ENCODE data around the gene PJA1. TPM values are rescaled to one million over a fixed set of nuclear protein-coding genes. Genes with fewer than 3 reads are reported as not detected.

The PJA1 gene
- total and polyA plus RNA-seq, 2 donors (not counting 3 experiments of a cell fraction or from before 2014, with no cell fraction given), result 8.2 to 16.1 TPM

GRCh38 chrX:69203638-69204037 lies 38.4 kb upstream of the PJA1 start:
- Histone ChIP-seq H3K9me1 (replicated peaks; ENCODE audit: control insufficient read depth, extremely low read depth, insufficient read depth, low read length) (no peaks in the 10 kb centered on the region), H4K20me1 (replicated peaks; ENCODE audit: control insufficient read depth, extremely low read depth, insufficient read depth, low read length) (no peaks in the 10 kb centered on the region), H3K4me1 (ENCODE audit: control insufficient read depth, extremely low read depth, insufficient read depth, low read length) (no peaks in the 10 kb centered on the region), H3K79me2 (ENCODE audit: control insufficient read depth, insufficient read depth, low read length) (no peaks in the 10 kb centered on the region), H2AFZ (ENCODE audit: low read depth, low read length) (no peak overlapping the region), H3K27me3 (ENCODE audit: control insufficient read depth in 2 of 2, insufficient read depth in 2 of 2, low read length in 2 of 2) (no peaks in the 10 kb centered on the region), H3K27ac (ENCODE audit: insufficient read depth, low read depth, low read length) (no peak overlapping the region), H3K4me3 (replicated peaks in 1 of 3; ENCODE audit: insufficient read depth in 1 of 3, low read depth in 1 of 3, low read length in 3 of 3) (no peak overlapping the region), H3K4me2 (ENCODE audit: insufficient read depth, low read length) (no peak overlapping the region), H3K36me3 (ENCODE audit: control insufficient read depth in 2 of 2, extremely low read depth in 1 of 2, insufficient read depth in 2 of 2, low read length in 2 of 2) (no peaks in the 10 kb centered on the region), H3K9ac (replicated peaks; ENCODE audit: extremely low read depth, insufficient read depth, low read length) (no peak overlapping the region), H3K9me3 (replicated peaks; ENCODE audit: control insufficient read depth, insufficient read depth, low read length) (no peaks in the 10 kb centered on the region)
- DNase-seq (ENCODE audit: low read depth, low spot score) (no peak), FAIRE-seq (no peak)
- POLR2A ChIA-PET, result no interaction called here
- intact Hi-C loops (cut with micrococcal nuclease) (no loop called here), dilution Hi-C loops (cut with MboI; ENCODE audit: extremely low pct_ligation_motif_present, low sequenced_read_pairs) (no loop called here)
- CTCF ChIA-PET, result no interaction called here
- BruUV-seq (replicated peaks), result no TSS peak
- no peak for TF ChIP-seq EZH2 (IDR thresholded peaks at IDR 0.05; ENCODE audit: borderline replicate concordance, low read depth, low read length, severe bottlenecking)
- TF ChIP-seq GATA2 (IDR thresholded peaks at IDR 0.05; ENCODE audit: insufficient read depth, insufficient read length, low read depth, low read length), result no peak
- no peak for TF ChIP-seq MYC (IDR thresholded peaks at IDR 0.05; ENCODE audit: low read depth, low read length)
- no peak for TF ChIP-seq POLR2A (IDR thresholded peaks at IDR 0.05; ENCODE audit: low read depth, low read length)
- no peak for TF ChIP-seq JUN (IDR thresholded peaks at IDR 0.05; ENCODE audit: borderline replicate concordance, insufficient read depth, insufficient read length, low read depth)
- no peak for TF ChIP-seq CTCF (IDR thresholded peaks at IDR 0.05; ENCODE audit: extremely low read depth in 1 of 2, insufficient read depth in 1 of 2, low read depth in 1 of 2, low read length in 2 of 2)
- TF ChIP-seq, protein P1, sequence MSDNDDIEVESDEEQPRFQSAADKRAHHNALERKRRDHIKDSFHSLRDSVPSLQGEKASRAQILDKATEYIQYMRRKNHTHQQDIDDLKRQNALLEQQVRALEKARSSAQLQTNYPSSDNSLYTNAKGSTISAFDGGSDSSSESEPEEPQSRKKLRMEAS (IDR thresholded peaks at IDR 0.05; ENCODE audit: insufficient read depth, insufficient read length), result no peak
- no peak for TF ChIP-seq POLR2AphosphoS5 (IDR thresholded peaks at IDR 0.05; ENCODE audit: insufficient read depth, low read depth, low read length)
- no peak for TF ChIP-seq FOS (IDR thresholded peaks at IDR 0.05; ENCODE audit: borderline replicate concordance, insufficient read depth, low read length)
